Heart left ventricle (tissue), 13 donors: ENCODE measurements around the gene XCL2.

Source experiments
- POLR2A ChIP-seq, 2 donors: fragments of 450-650 bp; IDR thresholded peaks; one replicate each; pipeline ENCODE4 v1.6.1; 2017; ENCODE audit warnings: antibody characterized with exemption in 2 of 2, mild to moderate bottlenecking in 2 of 2, moderate library complexity in 2 of 2
- TF ChIP-seq, protein P1 (sequence below), 12 donors: fragments of 200-600 bp; sonication (generic) in 4 of 12; IDR thresholded peaks; one replicate each; pipeline versions ENCODE4 v1.5.0 to v1.8.0; 2018 to 2022; ENCODE audit warnings: antibody characterized with exemption in 12 of 12, mild to moderate bottlenecking in 5 of 12
- donor health status: ischemic (EF 13 %, LVEDD 7.1; RV severe dilation, severe dysfunction).
- donor health status: DM: no; HTN: yes; CAD: no.
- donor health status: DM: no; HTN: no; CAD: no.
- donor health status: ischemic (EF 25% LVEDD 6.9; RV normal size, moderate dysfunction).
- donor health status: ischemic (EF 25% LVEDD 5.7; RV mildly dilated, moderate dysfunction).
- donor health status: ischemic (EF 35%, LVEDD 5.7; RV mildly dilated, moderate dysfunction).
- donor health status: nonischemic (EF 11% LVEDD 7.7; RV severe dilation, severe dysfunction).
- donor health status: DM: yes; HTN: yes; CAD: no.
- donor health status: PGD.
- donor health status: ischemic (EF 29% LVEDD 5.4; RV normal size, mild dysfunction).
- donor health status: nonischemic (EF 23%, LVEDD 6.1; RV moderate dilation, normal function).

DNA sequence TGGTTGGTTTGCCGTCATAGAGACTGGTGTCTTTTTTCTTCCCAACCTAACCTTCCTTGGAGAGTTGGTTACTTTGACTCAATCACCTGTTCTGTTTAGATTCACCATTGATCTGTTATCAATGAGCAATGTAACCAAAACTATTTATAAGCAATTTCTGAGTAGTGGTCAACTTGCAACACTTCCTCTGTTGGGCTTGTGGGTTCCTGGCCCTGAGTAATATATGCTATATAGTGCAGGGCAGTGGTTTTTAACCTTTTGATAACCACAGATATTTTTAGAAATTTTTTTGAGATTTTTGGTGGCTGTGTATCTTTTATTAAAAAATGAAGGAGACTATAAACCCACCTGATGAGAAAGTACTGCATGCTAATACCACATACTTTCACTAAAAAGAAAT is 23.2 kb upstream of the XCL2 start:
- TF ChIP-seq, protein P1, sequence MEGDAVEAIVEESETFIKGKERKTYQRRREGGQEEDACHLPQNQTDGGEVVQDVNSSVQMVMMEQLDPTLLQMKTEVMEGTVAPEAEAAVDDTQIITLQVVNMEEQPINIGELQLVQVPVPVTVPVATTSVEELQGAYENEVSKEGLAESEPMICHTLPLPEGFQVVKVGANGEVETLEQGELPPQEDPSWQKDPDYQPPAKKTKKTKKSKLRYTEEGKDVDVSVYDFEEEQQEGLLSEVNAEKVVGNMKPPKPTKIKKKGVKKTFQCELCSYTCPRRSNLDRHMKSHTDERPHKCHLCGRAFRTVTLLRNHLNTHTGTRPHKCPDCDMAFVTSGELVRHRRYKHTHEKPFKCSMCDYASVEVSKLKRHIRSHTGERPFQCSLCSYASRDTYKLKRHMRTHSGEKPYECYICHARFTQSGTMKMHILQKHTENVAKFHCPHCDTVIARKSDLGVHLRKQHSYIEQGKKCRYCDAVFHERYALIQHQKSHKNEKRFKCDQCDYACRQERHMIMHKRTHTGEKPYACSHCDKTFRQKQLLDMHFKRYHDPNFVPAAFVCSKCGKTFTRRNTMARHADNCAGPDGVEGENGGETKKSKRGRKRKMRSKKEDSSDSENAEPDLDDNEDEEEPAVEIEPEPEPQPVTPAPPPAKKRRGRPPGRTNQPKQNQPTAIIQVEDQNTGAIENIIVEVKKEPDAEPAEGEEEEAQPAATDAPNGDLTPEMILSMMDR (IDR thresholded peaks at IDR 0.05), result no peak
- TF ChIP-seq POLR2A (IDR thresholded peaks at IDR 0.05), result no peak
